Activated CD4-positive, CD25-positive, alpha-beta regulatory T cell treated with anti-CD3 and anti-CD28 coated beads, Interleukin-2, amount 50 U/mL, for 16 hours (primary cell): ENCODE measurements around the gene OR10H4.
"Not testable (repeated sequence)": the region's sequence is repeated elsewhere in the genome, so short reads cannot be mapped to it uniquely, and the experiment has no call there.

ENCODE experiments used
- DNase-seq: peaks from one replicate; pipeline ENCODE4 v3.0.0-alpha.2; 2020; ENCODE audit warnings: low read depth, low spot score

OR10H4 gene

GRCh38 chr19:15948223-15949058 is at the start of gene OR10H4:
Gene OR10H4, plus strand, starts transcription at chr19:15949008. Its CDS starts 0 bp downstream, at chr19:15949008.
- no peak for DNase-seq

GRCh38 chr19:15899561-15899960 is 49.2 kb upstream of the OR10H4 start:
- not testable (repeated sequence) for DNase-seq

DNA sequence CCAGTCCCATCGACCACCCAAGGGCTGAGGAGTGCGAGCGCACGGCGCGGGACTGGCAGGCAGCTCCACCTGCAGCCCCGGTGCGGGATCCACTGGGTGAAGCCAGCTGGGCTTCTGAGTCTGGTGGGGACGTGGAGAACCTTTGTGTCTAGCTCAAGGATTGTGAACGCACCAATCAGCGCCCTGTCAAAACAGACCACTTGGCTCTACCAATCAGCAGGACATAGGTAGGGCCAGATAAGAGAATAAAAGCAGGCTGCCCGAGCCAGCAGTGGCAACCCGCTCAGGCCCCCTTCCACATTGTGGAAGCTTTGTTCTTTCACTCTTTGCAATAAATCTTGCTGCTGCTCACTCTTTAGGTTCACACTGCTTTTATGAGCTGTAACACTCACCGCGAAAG is 48.8 kb upstream of the OR10H4 start:
- DNase-seq: not testable (repeated sequence)

DNA sequence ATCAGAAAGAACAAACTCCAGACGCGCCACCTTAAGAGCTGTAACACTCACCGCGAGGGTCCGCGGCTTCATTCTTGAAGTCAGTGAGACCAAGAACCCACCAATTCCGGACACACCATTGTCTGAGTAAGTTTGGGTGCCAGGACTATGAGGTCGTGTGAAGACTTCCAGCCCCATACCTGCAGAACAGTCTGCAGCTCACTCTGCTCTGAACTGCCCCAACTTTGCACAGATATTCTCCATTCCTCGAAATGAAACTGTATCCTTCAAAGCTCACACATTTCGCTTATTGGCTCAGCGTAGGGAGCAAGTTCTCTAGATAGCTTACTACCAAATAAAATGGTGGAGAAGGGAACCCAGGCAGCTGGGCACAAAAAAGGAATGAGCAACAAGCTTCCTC is 48.3 kb upstream of the OR10H4 start:
- no peak for DNase-seq

- DNase-seq: no peak
These were observed 46.6 kb upstream of the OR10H4 start for GRCh38 chr19:15902254-15902653.

GRCh38 chr19:15902898-15903297 is 45.9 kb upstream of the OR10H4 start:
- not testable (repeated sequence) for DNase-seq

DNA sequence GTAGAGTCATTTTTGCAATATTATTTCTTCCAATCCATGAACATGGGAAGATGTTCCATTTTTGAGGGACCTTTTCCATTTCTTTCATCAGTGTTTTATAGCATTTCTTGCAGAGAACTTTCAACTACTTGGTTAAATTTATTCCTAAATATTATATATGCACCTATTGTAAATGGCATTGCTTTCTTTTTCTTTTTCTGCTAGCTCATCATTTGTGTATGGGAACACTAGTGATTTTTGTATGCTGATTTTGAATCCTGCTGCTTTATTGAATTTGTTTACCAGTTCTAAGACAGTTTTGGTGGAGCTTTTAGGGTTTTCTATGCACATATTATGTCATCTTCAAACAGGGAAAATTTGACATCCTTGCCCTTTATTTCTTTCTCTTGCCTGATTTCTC is 43.8 kb upstream of the OR10H4 start:
- no peak for DNase-seq

GRCh38 chr19:15911599-15912235 is 37.1 kb upstream of the OR10H4 start:
- DNase-seq: no peak

GRCh38 chr19:15913384-15913783 is 35.4 kb upstream of the OR10H4 start:
- no peak for DNase-seq

- DNase-seq: no peak
These were observed 35.0 kb upstream of the OR10H4 start for GRCh38 chr19:15913830-15914229.

DNA sequence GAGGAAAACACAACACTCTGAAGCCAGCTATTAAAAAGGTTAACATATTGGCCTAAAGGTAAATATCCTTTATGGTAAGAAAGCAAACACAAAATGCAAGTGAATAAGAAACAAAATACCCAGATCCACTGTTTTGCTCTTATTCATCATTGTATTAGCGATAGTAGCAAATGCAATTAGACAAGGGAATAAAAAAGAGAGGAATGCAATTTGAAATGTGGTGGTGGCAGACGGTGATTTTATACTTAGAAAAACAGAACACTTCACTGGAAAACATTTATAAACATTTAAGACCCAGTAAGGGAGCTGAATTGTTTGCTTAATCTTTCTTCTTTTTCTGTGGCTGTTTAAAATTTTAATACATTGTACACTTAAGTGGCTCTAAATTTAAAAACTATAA is 33.7 kb upstream of the OR10H4 start:
- no peak for DNase-seq

DNA sequence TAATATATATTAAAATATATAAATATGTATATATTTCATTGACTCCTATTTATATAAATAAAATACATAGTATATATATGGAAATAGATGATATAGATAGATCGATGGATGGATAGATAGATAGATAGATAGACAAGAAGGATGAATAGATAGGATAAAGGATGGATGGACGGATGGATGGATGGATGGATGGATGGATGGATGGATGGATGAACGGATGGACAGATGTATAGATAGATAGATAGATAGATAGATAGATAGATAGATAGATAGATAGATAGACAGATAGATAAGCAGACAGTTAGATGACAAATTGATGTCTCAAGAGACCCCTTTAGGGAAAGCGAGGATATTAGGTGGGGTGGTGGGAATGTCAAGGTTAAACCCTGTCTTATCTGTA is 29.6 kb upstream of the OR10H4 start:
- DNase-seq: no peak

- no peak for DNase-seq
These were observed 26.8 kb upstream of the OR10H4 start for GRCh38 chr19:15922021-15922420.

GRCh38 chr19:15923702-15924101 is 25.1 kb upstream of the OR10H4 start:
- DNase-seq: no peak

GRCh38 chr19:15926484-15926883 is 22.3 kb upstream of the OR10H4 start:
- no peak for DNase-seq

- DNase-seq: no peak
These were observed 20.5 kb upstream of the OR10H4 start for GRCh38 chr19:15928321-15928720.

DNA sequence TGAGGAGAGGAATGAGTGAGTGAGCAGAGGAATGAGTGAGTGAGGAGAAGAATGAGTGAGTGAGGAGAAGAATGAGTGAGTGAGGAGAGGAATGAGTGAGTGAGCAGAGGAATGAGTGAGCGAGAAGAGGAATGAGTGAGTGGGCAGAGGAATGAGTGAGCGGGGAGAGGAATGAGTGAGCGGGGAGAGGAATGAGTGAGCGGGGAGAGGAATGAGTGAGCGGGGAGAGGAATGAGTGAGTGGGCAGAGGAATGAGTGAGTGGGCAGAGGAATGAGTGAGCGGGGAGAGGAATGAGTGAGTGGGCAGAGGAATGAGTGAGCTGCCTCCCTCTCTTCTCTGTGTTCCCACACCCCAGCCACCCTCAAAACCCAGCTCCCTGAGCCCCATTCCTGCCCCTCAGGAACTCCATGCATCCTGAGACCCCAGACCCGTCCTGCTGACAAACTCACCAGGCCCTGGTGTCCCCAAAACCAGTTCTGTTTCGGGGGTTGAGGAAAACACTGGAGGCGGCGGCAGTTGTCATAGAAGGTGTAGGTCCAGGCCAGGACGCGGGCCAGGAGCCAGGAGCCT is 15.0 kb upstream of the OR10H4 start:
- not testable (repeated sequence) for DNase-seq

DNA sequence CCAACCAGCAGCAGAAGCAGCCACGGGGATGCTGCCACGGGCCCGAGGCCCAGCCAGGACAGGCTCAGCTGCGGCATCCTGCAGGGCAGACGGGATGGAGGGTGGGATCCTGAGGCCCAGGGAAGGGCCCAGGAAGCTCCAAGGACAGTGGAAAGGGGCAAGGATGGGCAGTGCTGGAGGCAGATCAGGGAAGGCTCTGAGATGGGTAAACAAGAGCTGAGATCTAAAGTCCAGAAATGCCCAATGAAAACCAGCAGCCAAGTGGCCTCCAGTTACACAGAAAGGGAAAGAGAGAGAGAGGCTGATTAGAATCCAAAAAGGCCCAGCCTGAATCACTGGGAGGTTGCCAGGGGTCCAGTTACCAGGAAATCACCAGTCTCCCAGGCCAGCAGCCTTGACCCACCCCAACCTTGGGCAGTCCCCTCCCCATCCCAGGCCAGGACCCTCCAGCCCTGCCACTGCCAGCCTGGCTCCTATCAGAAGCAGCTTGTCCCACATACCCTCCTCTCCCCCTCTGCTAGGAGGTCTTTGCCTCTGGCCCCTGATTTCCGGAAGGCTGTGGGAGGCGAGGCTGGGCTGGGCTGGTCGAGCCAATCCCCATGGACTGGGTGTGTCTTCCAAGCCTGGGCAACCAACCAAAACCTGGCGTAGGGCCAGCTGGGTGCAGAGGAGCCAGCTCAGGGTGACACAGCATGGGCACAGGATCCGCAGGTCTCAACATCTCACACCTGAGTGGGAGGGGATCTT is 14.3 kb upstream of the OR10H4 start, which contains the start of gene CYP4F11:
TSS of gene CYP4F11 (minus strand) at position 198 of the 747 bp plus-strand sequence. CDS start at position 77, 121 bp downstream.
- no peak for DNase-seq

DNA sequence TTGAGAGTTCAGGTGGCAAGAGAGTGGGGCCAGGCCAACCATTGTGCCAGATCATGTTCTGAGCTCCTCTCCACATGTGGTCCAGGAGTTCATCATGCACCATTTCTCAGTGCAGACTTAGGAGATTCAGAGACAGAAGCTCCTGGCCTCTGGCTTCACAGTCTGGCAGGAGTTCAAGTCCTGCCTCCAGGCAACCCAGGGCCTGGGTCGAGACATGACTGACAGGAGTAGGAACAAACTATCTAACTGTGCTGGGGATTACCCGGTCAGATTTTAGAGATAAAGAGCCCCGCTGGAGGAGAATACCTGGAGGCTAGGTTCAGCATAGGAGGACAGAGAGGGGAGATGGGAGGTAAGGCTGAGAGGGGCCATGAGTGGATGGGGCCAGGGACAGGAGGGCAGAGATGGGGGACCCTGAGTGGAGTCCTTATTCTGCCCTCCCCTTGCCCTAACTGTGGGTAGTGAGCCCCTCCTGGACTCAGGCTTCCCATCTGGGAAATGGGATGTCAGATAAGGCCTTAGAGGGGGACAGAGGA is 13.6 kb upstream of the OR10H4 start:
- no peak for DNase-seq

- no peak for DNase-seq
These were observed 12.6 kb upstream of the OR10H4 start for GRCh38 chr19:15936173-15936572.

- DNase-seq: no peak
These were observed 11.9 kb upstream of the OR10H4 start for GRCh38 chr19:15936950-15937349.

GRCh38 chr19:15937771-15938170 is 11.0 kb upstream of the OR10H4 start:
- DNase-seq: no peak
